Natural killer cell treated with Interleukin-12 subunit alpha and Interleukin-12 subunit beta and Interleukin-15 and Interleukin-18, amount 100 ng/mL, for 72 hours (primary cell): ENCODE results near the gene IGSF1. TPM values are rescaled to one million over a fixed set of nuclear protein-coding genes. Genes with fewer than 3 reads are reported as not detected.

ENCODE experiments used
- ATAC-seq, 2 donors: fragments of 150-1000 bp; cut with Tn5 transposase in 1 of 2; sonication (Bioruptor Pico), chemical (Tn5 transposase) in 1 of 2; 2 replicates each; pipeline ENCODE4 v1.10.0; 2021
- DNase-seq: peaks from one replicate; pipeline ENCODE4 v3.0.0; 2022; ENCODE audit warnings: low spot score
- H3K27ac Mint-ChIP-seq, 2 donors: 1 replicate in 1 of 2; 2 replicates in 1 of 2; pipeline ENCODE4 v1.8.0; 2022; ENCODE audit warnings: mixed read lengths in 2 of 2, mild to moderate bottlenecking in 1 of 2, moderate library complexity in 1 of 2
- H3K27me3 Mint-ChIP-seq, 2 donors: 1 replicate in 1 of 2; 2 replicates in 1 of 2; pipeline ENCODE4 v1.8.0; 2022; ENCODE audit warnings: mixed read lengths in 2 of 2
- H3K36me3 Mint-ChIP-seq: one replicate; pipeline ENCODE4 v1.8.0; 2022; ENCODE audit warnings: mixed read lengths
- H3K4me1 Mint-ChIP-seq, 2 donors: 1 replicate in 1 of 2; 2 replicates in 1 of 2; pipeline ENCODE4 v1.8.0; 2022; ENCODE audit warnings: low read depth in 2 of 2, mixed read lengths in 2 of 2, mild to moderate bottlenecking in 1 of 2
- H3K4me3 Mint-ChIP-seq: one replicate; pipeline ENCODE4 v1.8.0; 2022; ENCODE audit warnings: mixed read lengths
- H3K9me3 Mint-ChIP-seq: 2 replicates; pipeline ENCODE4 v1.8.0; 2022; ENCODE audit warnings: mixed read lengths
- total RNA-seq, 2 donors: library from RNA; stranded (reverse); gene quantifications; one replicate each; pipeline ENCODE4 v1.2.3, GENCODE V29; 2022

IGSF1 gene
- total RNA-seq, 2 donors from 2014 or later: not detected

GRCh38 chrX:131298036-131298435 lies 8.9 kb upstream of the IGSF1 start:
- Mint-ChIP-seq H3K27ac (no peak overlapping the region), H3K27me3 (peaks cover 6 to 14% of the 10 kb centered on the region in 2 donors), H3K4me1 (no peaks in the 10 kb centered on the region), H3K4me3 (no peak overlapping the region), H3K9me3 (no peaks in the 10 kb centered on the region), H3K36me3 (no peaks in the 10 kb centered on the region)
- ATAC-seq (no peak), DNase-seq (no peak)

GRCh38 chrX:131289527-131289926 lies 421 bp upstream of the IGSF1 start:
- no peak overlapping the region for H3K27ac Mint-ChIP-seq

GRCh38 chrX:131288188-131288587 lies 918 bp downstream of the IGSF1 start:
- Mint-ChIP-seq H3K4me3 (no peak overlapping the region), H3K27me3 (peaks cover 7 to 46% of the 10 kb centered on the region in 2 donors)
- DNase-seq: no peak

More at GRCh38 chrX:131289527-131289926, 421 bp upstream of the IGSF1 start:
- DNase-seq (no peak), ATAC-seq (no peak)
- Mint-ChIP-seq H3K9me3 (no peaks in the 10 kb centered on the region), H3K27me3 (peaks cover 10 to 43% of the 10 kb centered on the region in 2 donors), H3K4me1 (no peaks in the 10 kb centered on the region), H3K4me3 (no peak overlapping the region), H3K36me3 (no peaks in the 10 kb centered on the region)

GRCh38 chrX:131287560-131288179 lies 1.4 kb downstream of the IGSF1 start:
- DNase-seq (no peak), ATAC-seq (no peak)
- Mint-ChIP-seq H3K36me3 (no peaks in the 10 kb centered on the region), H3K27ac (no peak overlapping the region), H3K27me3 (peaks cover 7 to 47% of the 10 kb centered on the region in 2 donors), H3K4me1 (no peaks in the 10 kb centered on the region), H3K9me3 (no peaks in the 10 kb centered on the region), H3K4me3 (no peak overlapping the region)

More at GRCh38 chrX:131288188-131288587, 918 bp downstream of the IGSF1 start:
- no peaks in the 10 kb centered on the region for H3K36me3 Mint-ChIP-seq
- no peak for ATAC-seq
- H3K4me1 Mint-ChIP-seq: no peaks in the 10 kb centered on the region
- no peaks in the 10 kb centered on the region for H3K9me3 Mint-ChIP-seq
- no peak overlapping the region for H3K27ac Mint-ChIP-seq

- ATAC-seq (no peak), DNase-seq (no peak)
- Mint-ChIP-seq H3K4me1 (no peaks in the 10 kb centered on the region), H3K4me3 (no peak overlapping the region), H3K27me3 (peaks cover 0 to 21% of the 10 kb centered on the region in 2 donors), H3K9me3 (no peaks in the 10 kb centered on the region), H3K27ac (no peak overlapping the region), H3K36me3 (no peaks in the 10 kb centered on the region)
Observed at GRCh38 chrX:131279617-131280016, 9.5 kb downstream of the IGSF1 start.

GRCh38 chrX:131279197-131279596 lies 9.9 kb downstream of the IGSF1 start:
- DNase-seq: no peak
- Mint-ChIP-seq H3K4me3 (no peak overlapping the region), H3K27ac (no peak overlapping the region), H3K9me3 (no peaks in the 10 kb centered on the region), H3K4me1 (no peaks in the 10 kb centered on the region), H3K36me3 (no peaks in the 10 kb centered on the region), H3K27me3 (peaks cover 0 to 21% of the 10 kb centered on the region in 2 donors)
- ATAC-seq: no peak

GRCh38 chrX:131277543-131278136 lies 11.5 kb downstream of the IGSF1 start:
- Mint-ChIP-seq H3K36me3 (no peaks in the 10 kb centered on the region), H3K27ac (no peak overlapping the region), H3K4me3 (no peak overlapping the region), H3K9me3 (no peaks in the 10 kb centered on the region), H3K27me3 (peaks cover 0 to 18% of the 10 kb centered on the region in 2 donors), H3K4me1 (no peaks in the 10 kb centered on the region)
- ATAC-seq (no peak), DNase-seq (no peak)

- no peaks in the 10 kb centered on the region for H3K4me1 Mint-ChIP-seq
- H3K9me3 Mint-ChIP-seq: no peaks in the 10 kb centered on the region
- peaks cover 0 to 13% of the 10 kb centered on the region in 2 donors for H3K27me3 Mint-ChIP-seq
- no peak overlapping the region for H3K27ac Mint-ChIP-seq
- DNase-seq (no peak), ATAC-seq (no peak)
- H3K36me3 Mint-ChIP-seq: no peaks in the 10 kb centered on the region
- H3K4me3 Mint-ChIP-seq: no peak overlapping the region
Observed at GRCh38 chrX:131273011-131273410, 16.1 kb downstream of the IGSF1 start.

GRCh38 chrX:131271826-131272225 lies 17.3 kb downstream of the IGSF1 start:
- Mint-ChIP-seq H3K4me3 (no peak overlapping the region), H3K4me1 (no peaks in the 10 kb centered on the region), H3K9me3 (no peaks in the 10 kb centered on the region), H3K27me3 (peaks cover 0 to 14% of the 10 kb centered on the region in 2 donors), H3K36me3 (no peaks in the 10 kb centered on the region), H3K27ac (no peak overlapping the region)
- DNase-seq (no peak), ATAC-seq (no peak)

GRCh38 chrX:131271274-131271673 lies 17.8 kb downstream of the IGSF1 start:
- DNase-seq (no peak), ATAC-seq (no peak)
- H3K4me3 Mint-ChIP-seq: no peak overlapping the region
- no peaks in the 10 kb centered on the region for H3K9me3 Mint-ChIP-seq
- no peaks in the 10 kb centered on the region for H3K36me3 Mint-ChIP-seq
- H3K27ac Mint-ChIP-seq: no peak overlapping the region
- peaks cover 0 to 17% of the 10 kb centered on the region in 2 donors for H3K27me3 Mint-ChIP-seq
- no peaks in the 10 kb centered on the region for H3K4me1 Mint-ChIP-seq

- Mint-ChIP-seq H3K27me3 (peaks cover 0 to 16% of the 10 kb centered on the region in 2 donors), H3K4me3 (no peak overlapping the region), H3K36me3 (no peaks in the 10 kb centered on the region), H3K9me3 (no peaks in the 10 kb centered on the region), H3K27ac (no peak overlapping the region), H3K4me1 (no peaks in the 10 kb centered on the region)
- ATAC-seq (no peak), DNase-seq (no peak)
Observed at GRCh38 chrX:131270080-131270479, 19.0 kb downstream of the IGSF1 start.

- Mint-ChIP-seq H3K27me3 (peaks cover 0 to 28% of the 10 kb centered on the region in 2 donors), H3K9me3 (no peaks in the 10 kb centered on the region), H3K4me1 (no peaks in the 10 kb centered on the region), H3K4me3 (no peak overlapping the region), H3K36me3 (no peaks in the 10 kb centered on the region), H3K27ac (no peak overlapping the region)
- ATAC-seq (no peak), DNase-seq (no peak)
Observed at GRCh38 chrX:131264665-131265064, 24.4 kb downstream of the IGSF1 start.

- H3K9me3 Mint-ChIP-seq: no peaks in the 10 kb centered on the region
- H3K4me3 Mint-ChIP-seq: no peak overlapping the region
- H3K27ac Mint-ChIP-seq: no peak overlapping the region
- no peaks in the 10 kb centered on the region for H3K4me1 Mint-ChIP-seq
- H3K36me3 Mint-ChIP-seq: no peaks in the 10 kb centered on the region
- DNase-seq (no peak), ATAC-seq (no peak)
- peaks cover 0 to 30% of the 10 kb centered on the region in 2 donors for H3K27me3 Mint-ChIP-seq
Observed at GRCh38 chrX:131264053-131264452, 25.1 kb downstream of the IGSF1 start.

- Mint-ChIP-seq H3K36me3 (no peaks in the 10 kb centered on the region), H3K4me1 (no peaks in the 10 kb centered on the region), H3K4me3 (no peak overlapping the region), H3K9me3 (no peaks in the 10 kb centered on the region), H3K27ac (no peak overlapping the region), H3K27me3 (peaks cover 0 to 32% of the 10 kb centered on the region in 2 donors)
- no peak for DNase-seq
- no peak for ATAC-seq
Observed at GRCh38 chrX:131262738-131263679, 26.1 kb downstream of the IGSF1 start.
